HepG2 (cell line): ENCODE measurements around the gene ETFA. TPM values are rescaled to one million over a fixed set of nuclear protein-coding genes. Genes with fewer than 3 reads are reported as not detected.

Experiments
- CENPT ChIP-seq: sonication (generic); formaldehyde crosslinking; IDR thresholded peaks from 2 replicates; pipeline ENCODE4 v1.8.0; 2022; ENCODE audit warnings: low read depth, mild to moderate bottlenecking, moderate library complexity, missing genetic modification reagents
- DZIP1 ChIP-seq: sonication (generic); formaldehyde crosslinking; IDR thresholded peaks from 2 replicates; pipeline ENCODE4 v1.5.0; 2020; ENCODE audit warnings: mild to moderate bottlenecking, missing genetic modification reagents
- E2F5 ChIP-seq: sonication (generic); formaldehyde crosslinking; conservative IDR thresholded peaks from 2 replicates; pipeline ENCODE4 v1.4.0; 2020; ENCODE audit warnings: missing genetic modification reagents
- FUBP1 ChIP-seq: sonication (generic); formaldehyde crosslinking; IDR thresholded peaks from 2 replicates; pipeline ENCODE4 v1.5.1; 2020; ENCODE audit warnings: missing genetic modification reagents, mild to moderate bottlenecking, borderline replicate concordance
- MAFG ChIP-seq: sonication (generic); formaldehyde crosslinking; IDR thresholded peaks from 2 replicates; pipeline ENCODE4 v1.5.1; 2020; ENCODE audit warnings: mild to moderate bottlenecking, missing genetic modification reagents
- MTERF4 ChIP-seq: sonication (generic); formaldehyde crosslinking; IDR thresholded peaks from 2 replicates; pipeline ENCODE4 v1.8.0; 2023; ENCODE audit warnings: mild to moderate bottlenecking, missing genetic modification reagents
- NR2C2 ChIP-seq: sonication (generic); formaldehyde crosslinking; IDR thresholded peaks from 2 replicates; pipeline ENCODE4 v1.4.0; 2020; ENCODE audit warnings: missing genetic modification reagents, mild to moderate bottlenecking, moderate library complexity, borderline replicate concordance
- RFX5 ChIP-seq: IDR thresholded peaks from 2 replicates; pipeline ENCODE4 v1.6.1; 2011; ENCODE audit warnings: low read depth, low read length, improper control_type of control experiment
- SRSF9 ChIP-seq: fragments of 200-400 bp; formaldehyde crosslinking; IDR thresholded peaks from 2 replicates; pipeline ENCODE4 v1.6.1; 2018; ENCODE audit warnings: borderline replicate concordance, mild to moderate bottlenecking, low read depth, low read length; ENCODE audit not compliant: insufficient read depth, poor library complexity, severe bottlenecking
- TBL1XR1 ChIP-seq: fragments of 150-350 bp; IDR thresholded peaks from 2 replicates; pipeline ENCODE4 v1.6.1; 2014; ENCODE audit warnings: borderline replicate concordance, low read length; ENCODE audit not compliant: partially characterized antibody
- TSC22D2 ChIP-seq: sonication (generic); formaldehyde crosslinking; IDR thresholded peaks from 2 replicates; pipeline ENCODE4 v1.5.1; 2020; ENCODE audit warnings: missing genetic modification reagents, mild to moderate bottlenecking, borderline replicate concordance
- ZFP36 ChIP-seq: fragments of 150-350 bp; IDR thresholded peaks from 2 replicates; pipeline ENCODE4 v1.6.1; 2018; ENCODE audit warnings: borderline replicate concordance, low read length, low read depth; ENCODE audit not compliant: partially characterized antibody
- ZNF326 ChIP-seq: sonication (generic); formaldehyde crosslinking; IDR thresholded peaks from 2 replicates; pipeline ENCODE4 v1.4.0; 2020; ENCODE audit warnings: missing genetic modification reagents, borderline replicate concordance
- ZNF605 ChIP-seq: sonication (generic); formaldehyde crosslinking; IDR thresholded peaks from 2 replicates; pipeline ENCODE4 v1.8.0; 2022; ENCODE audit warnings: mild to moderate bottlenecking, missing genetic modification reagents
- ZNF607 ChIP-seq: sonication (generic); formaldehyde crosslinking; IDR thresholded peaks from 2 replicates; pipeline ENCODE4 v1.5.1; 2020; ENCODE audit warnings: missing genetic modification reagents, mild to moderate bottlenecking, borderline replicate concordance
- ZNF839 ChIP-seq: sonication (generic); formaldehyde crosslinking; IDR thresholded peaks from 2 replicates; pipeline ENCODE4 v1.4.0; 2020; ENCODE audit warnings: missing genetic modification reagents, mild to moderate bottlenecking, borderline replicate concordance
- polyA plus RNA-seq, 8 experiments: library from polyadenylated mRNA; depleted of rRNA in 3 of 8; stranded (reverse) in 7 of 8; unstranded in 1 of 8; fragments of >200 nt; fragmentation: Illumina TruSeq in 4 of 8; extraction: Trizol in 4 of 8; gene quantifications; 2 replicates each; pipeline versions ENCODE4 v1.2.1 to v1.2.3, GENCODE V29; 2011 to 2016; ENCODE audit warnings: low read depth in 4 of 8, missing spikeins in 1 of 8, mixed read lengths in 1 of 8; ENCODE audit not compliant: insufficient read depth in 1 of 8
- total RNA-seq, 5 experiments: library from RNA; depleted of rRNA; stranded (reverse); fragments of >200 nt; fragmentation: Illumina TruSeq; extraction: Trizol; gene quantifications; 2 replicates each; pipeline ENCODE4 v1.2.3, GENCODE V29; 2016; ENCODE audit warnings: low read depth in 1 of 5
- TF ChIP-seq, protein P1 (sequence below): sonication (generic); formaldehyde crosslinking; IDR thresholded peaks from 2 replicates; pipeline ENCODE4 v1.5.1; 2020; ENCODE audit warnings: mild to moderate bottlenecking, missing genetic modification reagents

The ETFA gene
- total and polyA plus RNA-seq, 2 of the 13 experiments (the other 11 are each of a cell fraction or from before 2014, with no cell fraction given) = 291 to 396 TPM

DNA sequence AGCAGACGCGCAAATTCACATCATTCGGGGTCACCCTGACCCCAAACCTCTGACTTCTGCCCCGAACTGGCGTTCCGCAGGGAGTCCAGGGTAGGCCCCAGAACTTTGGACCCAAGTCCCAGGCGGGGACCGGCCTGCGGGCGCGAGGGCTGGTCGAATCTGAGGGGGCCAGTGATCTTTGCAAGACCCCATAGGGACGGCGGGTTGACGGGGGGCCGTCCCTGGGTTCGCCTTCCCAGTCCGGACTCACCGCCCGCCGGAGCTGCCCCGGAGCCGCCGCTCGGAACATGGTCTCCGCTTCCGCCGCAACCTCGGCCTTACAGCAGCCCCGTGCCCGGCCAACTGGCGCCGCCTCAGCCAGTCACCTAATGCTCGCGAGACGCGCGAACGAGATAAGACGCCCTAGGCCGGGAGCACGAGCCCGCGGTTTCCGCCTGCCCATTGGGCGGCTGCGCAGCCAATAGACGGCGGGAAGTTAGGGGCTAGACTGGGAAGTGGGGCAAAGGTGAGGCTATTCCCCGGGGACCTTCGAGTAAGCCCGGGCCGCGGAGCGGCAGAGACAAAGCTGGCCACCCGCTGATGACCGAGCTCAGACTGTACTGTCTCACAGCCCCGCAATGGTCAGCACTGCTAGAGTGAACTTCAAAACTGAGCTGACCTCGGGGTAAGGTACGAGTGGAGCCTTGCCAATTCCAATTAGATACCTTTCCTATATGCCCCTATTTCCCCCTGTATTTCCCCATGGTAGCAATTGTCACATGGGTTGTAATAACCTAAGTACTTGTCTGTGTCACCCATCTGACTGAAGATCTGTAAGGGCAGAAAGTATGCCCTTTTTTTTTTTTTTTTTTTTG is at the start of gene ETFA (continued):
- TF ChIP-seq, protein P1, sequence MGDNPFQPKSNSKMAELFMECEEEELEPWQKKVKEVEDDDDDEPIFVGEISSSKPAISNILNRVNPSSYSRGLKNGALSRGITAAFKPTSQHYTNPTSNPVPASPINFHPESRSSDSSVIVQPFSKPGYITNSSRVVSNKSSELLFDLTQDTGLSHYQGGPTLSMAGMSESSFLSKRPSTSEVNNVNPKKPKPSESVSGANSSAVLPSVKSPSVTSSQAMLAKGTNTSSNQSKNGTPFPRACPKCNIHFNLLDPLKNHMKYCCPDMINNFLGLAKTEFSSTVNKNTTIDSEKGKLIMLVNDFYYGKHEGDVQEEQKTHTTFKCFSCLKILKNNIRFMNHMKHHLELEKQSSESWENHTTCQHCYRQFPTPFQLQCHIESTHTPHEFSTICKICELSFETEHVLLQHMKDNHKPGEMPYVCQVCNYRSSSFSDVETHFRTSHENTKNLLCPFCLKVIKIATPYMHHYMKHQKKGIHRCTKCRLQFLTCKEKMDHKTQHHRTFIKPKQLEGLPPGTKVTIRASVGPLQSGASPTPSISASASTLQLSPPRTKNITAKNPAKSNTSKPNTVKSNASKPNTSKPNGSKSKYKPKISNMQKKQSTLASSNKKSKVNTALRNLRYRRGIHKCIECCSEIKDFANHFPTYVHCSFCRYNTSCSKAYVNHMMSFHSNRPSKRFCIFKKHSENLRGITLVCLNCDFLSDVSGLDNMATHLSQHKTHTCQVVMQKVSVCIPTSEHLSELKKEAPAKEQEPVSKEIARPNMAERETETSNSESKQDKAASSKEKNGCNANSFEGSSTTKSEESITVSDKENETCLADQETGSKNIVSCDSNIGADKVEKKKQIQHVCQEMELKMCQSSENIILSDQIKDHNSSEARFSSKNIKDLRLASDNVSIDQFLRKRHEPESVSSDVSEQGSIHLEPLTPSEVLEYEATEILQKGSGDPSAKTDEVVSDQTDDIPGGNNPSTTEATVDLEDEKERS (CRISPR knock-in tag) = peak; percentile 64; the same call in 1 of the 2 replicates
- peak; percentile 69; the same call in 1 of the 2 replicates for TF ChIP-seq E2F5 (CRISPR knock-in tag)
- TF ChIP-seq ZNF839 (CRISPR knock-in tag) = 0 out of 2 replicates have a peak, but pooled peaks have one; percentile 60
- no peak for TF ChIP-seq MAFG (CRISPR knock-in tag)
- no peak for TF ChIP-seq ZNF326
- TF ChIP-seq RFX5 = peak; percentile 50; the same call in 1 of the 2 replicates
- TF ChIP-seq ZNF605 (CRISPR knock-in tag) = peak; percentile 89
- TF ChIP-seq SRSF9 = no peak
- no peak for TF ChIP-seq CENPT (CRISPR knock-in tag)
- no peak for TF ChIP-seq TBL1XR1
- peak; percentile 25; the same call in 1 of the 2 replicates for TF ChIP-seq DZIP1 (CRISPR knock-in tag)
- TF ChIP-seq TSC22D2 (CRISPR knock-in tag) = peak; percentile 70; the same call in 1 of the 2 replicates
- TF ChIP-seq FUBP1 (CRISPR knock-in tag) = no peak; the same call in 1 of the 2 replicates
- peak; percentile 73 for TF ChIP-seq NR2C2
- no peak for TF ChIP-seq ZFP36
- TF ChIP-seq ZNF607 (CRISPR knock-in tag) = peak; percentile 88; the same call in 1 of the 2 replicates
- TF ChIP-seq MTERF4 (CRISPR knock-in tag) = no peak; the same call in 1 of the 2 replicates
